ENCODE measurements around the gene NUMB.

NUMB gene

DNA sequence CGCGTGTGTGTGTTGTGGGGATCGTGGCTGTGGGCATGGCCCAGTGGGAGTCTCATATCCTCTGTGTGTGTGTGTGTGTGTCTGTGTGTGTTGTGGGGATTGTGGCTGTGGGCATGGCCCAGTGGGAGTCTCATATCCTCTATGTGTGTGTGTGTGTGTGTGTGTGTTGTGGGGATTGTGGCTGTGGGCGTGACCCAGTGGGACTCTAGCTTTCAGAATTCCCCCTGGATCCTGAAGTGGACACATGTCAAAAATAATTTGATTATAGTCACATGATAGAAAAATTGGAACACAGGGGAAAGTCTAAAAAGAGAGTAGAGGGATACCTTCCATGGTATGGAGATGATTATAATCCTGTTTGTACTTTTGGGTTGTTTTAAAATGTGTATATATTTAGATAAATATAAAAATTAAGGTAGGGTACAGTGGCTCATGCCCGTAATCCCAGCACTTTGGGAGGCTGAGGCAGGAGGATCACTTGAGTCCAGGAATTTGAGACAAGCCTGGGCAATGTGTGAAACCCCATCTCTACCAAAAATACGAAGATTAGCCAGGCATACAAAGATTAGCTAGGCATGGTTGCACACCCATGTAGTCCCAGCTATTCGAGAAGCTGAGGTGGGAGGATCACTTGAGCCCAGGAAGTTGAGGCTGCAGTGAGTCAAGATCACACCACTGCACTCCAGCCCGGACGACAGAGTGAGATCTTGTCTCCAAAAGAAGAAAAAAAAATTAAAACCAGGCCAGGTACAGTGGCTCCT, 210.1 kb downstream of the NUMB start:
- H3K27ac ChIP-seq: no peak overlapping the region
- TF ChIP-seq, protein P1, sequence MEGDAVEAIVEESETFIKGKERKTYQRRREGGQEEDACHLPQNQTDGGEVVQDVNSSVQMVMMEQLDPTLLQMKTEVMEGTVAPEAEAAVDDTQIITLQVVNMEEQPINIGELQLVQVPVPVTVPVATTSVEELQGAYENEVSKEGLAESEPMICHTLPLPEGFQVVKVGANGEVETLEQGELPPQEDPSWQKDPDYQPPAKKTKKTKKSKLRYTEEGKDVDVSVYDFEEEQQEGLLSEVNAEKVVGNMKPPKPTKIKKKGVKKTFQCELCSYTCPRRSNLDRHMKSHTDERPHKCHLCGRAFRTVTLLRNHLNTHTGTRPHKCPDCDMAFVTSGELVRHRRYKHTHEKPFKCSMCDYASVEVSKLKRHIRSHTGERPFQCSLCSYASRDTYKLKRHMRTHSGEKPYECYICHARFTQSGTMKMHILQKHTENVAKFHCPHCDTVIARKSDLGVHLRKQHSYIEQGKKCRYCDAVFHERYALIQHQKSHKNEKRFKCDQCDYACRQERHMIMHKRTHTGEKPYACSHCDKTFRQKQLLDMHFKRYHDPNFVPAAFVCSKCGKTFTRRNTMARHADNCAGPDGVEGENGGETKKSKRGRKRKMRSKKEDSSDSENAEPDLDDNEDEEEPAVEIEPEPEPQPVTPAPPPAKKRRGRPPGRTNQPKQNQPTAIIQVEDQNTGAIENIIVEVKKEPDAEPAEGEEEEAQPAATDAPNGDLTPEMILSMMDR (IDR thresholded peaks at IDR 0.05): no peak
- H3K4me3 ChIP-seq: no peak overlapping the region
- no peak for DNase-seq (ENCODE audit: low spot score)

DNA sequence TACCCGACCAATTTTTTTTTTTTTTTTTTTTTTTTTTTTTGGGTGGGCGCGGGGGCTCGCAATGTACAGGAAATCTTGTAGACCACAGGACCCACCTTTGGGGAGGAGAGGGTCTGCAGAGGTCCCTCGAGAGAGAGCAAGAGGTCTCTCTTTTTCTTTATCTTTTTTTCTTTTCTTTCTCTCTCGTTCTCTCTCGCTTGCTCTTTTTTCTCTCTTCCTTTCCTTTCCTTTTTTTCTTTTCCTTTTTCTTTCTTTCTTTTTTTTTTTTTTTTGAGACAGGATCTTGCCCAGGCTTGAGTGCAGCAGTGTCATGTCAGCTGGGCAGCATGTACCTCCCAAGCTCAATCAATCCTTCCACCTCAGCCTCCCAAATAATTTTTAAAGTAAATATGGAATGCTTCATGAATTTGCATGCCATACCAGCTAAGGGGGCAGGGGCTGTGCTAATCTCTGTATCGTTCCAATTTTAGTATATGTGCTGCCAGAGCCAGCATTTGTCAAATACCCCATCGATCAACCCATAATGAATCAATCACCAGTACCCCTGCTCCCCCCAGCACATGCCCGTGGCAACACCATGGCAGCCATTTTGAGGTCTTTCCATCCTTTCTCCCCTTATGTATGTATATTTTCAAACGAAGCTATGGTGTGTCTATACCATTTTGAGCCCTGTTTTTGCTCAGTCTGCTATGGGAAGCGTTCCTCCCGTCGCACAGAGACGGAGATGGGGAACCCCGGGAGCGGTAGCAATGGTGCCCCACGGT, 211.8 kb downstream of the NUMB start:
- no peak for DNase-seq (ENCODE audit: low spot score)
- TF ChIP-seq, protein P1 (IDR thresholded peaks at IDR 0.05): no peak
- no peak overlapping the region for H3K27ac ChIP-seq
- peak overlapping the region; percentile 76 for H3K4me3 ChIP-seq

DNA sequence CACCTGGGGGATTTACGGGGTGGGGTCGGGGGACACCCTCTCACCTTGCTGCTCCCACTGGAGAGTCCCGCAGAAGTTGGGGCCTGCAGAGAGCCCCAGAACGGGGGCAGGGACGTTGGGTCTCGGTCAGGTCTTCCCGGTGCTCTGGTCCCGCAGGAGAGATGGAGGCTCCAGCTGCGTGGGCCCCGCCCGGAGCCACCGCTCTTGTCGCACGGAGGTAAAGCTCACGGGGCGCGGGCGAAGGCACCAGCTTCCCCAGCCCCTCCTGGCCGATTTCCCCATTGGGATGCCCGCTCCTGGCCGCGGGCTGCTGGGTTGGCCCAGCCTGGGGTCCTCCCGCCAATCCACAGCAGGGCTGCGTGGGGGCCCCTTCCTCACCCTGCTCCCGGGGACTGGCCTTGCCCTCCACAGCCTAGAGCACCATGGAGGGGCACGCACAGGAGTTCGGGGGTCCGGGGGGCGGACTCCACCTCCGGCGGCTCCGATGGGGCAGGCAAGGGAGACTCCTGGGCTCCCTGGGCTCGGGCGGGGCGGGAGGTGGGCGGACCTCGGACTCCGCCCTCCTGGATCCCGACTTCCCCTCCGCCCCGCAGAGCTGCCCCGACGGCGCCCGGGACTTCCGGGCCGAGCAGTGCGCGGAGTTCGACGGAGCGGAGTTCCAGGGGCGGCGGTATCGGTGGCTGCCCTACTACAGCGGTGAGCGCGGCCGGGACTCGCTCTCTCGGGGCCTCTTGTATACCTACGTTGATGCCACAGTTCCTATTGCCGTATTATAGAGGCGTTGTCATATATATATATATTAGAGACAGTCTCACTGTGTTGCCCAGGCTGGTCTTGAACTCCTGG, 212.6 kb downstream of the NUMB start:
- TF ChIP-seq, protein P1 (IDR thresholded peaks at IDR 0.05): no peak
- DNase-seq (ENCODE audit: low spot score): no peak
- Histone ChIP-seq H3K4me3 (peak overlapping the region; percentile 76), H3K27ac (peak overlapping the region in 1 of 2 donors; percentile 15)

DNA sequence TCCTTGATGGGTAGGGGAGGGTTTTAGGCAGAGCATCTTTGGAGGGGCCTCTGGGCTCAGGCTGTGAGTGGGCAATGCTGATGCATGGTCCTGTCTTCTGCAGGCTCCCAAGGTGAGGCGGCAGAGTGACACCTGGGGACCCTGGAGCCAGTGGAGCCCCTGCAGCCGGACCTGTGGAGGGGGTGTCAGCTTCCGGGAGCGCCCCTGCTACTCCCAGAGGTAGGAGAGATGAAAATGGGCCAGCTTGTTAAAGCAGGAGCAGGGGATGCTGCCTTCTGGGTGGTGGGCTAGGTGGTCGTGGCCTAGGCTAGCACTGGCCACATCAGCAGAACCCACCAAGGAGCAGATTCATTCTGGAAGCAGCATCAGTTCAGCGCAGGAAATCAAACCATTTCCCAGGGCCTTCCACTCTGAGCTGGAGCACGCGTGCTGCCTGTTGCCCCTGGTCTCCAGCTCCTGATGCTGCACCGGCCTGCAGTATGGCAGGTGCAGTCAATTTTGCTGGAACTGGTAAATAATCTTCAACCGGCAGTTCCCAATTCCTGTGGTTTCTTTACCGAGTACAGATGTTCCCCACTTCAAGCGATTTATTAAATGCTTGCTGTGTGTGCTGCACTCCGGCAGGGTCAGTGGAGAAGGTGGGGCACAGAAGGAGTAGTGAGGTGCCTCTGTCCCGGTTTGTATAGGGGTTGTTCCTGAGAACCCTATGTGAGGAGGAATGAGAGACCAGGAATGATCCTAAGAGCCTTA, 213.6 kb downstream of the NUMB start:
- TF ChIP-seq, protein P1 (IDR thresholded peaks at IDR 0.05): no peak
- Histone ChIP-seq H3K4me3 (peak overlapping the region; percentile 76), H3K27ac (no peak overlapping the region)
- no peak for DNase-seq (ENCODE audit: low spot score)

DNA sequence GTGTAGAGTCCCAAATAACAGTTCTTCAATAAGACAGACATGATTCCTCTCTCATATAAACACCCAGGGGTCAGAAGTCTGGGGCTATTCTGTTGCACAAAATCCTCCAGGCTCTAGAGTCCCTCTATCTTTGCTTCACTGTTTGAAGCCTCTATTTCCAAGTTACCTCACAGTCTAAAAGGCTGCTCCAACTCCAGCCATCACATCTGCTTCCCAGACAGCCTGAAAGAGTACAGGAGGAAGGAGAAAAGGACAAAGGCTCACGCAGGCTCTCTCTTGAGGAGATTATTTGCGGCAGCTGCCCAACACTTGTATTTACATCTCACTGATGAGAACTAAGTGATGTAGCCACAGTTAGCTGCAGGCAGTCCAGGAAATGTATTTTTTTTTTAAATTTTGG, 214.6 kb downstream of the NUMB start:
- TF ChIP-seq, protein P1 (IDR thresholded peaks at IDR 0.05): no peak
- Histone ChIP-seq H3K27ac (no peak overlapping the region), H3K4me3 (no peak overlapping the region)
- DNase-seq (ENCODE audit: low spot score): no peak

DNA sequence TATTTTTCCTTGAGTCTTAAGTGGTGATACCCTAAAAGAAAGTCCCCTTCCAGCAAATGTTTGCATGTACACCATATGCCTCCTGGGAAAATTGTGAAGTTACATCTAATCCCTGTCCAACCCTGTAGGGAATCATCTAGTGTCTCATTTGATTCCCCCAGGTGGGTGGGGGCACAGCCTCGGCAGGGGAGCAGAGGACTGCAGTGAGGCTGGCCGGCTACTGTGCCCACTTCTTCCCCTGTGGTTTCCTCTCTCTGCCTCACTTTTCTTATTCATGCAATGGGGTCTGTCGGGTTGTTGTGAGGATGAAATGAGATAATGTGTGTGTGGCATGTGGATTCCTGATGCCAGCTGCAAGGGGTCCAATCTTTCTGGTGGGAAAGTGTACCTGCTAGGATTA, 215.0 kb downstream of the NUMB start:
- no peak overlapping the region for H3K4me3 ChIP-seq
- H3K27ac ChIP-seq: no peak overlapping the region
- no peak for DNase-seq (ENCODE audit: low spot score)
- TF ChIP-seq, protein P1 (IDR thresholded peaks at IDR 0.05): no peak
